ENCODE results near the gene DNAH17.

Gene DNAH17

DNA sequence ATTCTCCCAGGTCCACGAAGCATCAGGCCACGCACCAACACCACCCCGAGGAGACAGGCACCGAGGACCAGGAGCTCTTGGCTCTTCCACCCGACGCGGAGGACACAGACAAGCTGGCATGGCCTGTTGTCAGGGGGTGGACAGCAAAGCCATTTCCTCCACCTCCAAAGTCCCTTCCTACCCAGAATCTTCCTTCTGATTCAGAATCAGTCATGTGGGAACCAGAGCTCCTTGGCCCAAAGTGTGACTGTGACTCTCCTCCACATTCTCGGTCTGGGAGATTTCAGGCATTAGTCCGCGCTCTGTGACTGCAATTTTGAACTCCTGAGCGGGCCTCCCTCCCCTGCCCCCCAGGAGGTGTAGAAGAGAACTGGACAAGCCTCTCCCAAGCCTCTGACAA, 9.2 kb downstream of the DNAH17 start:
- Mint-ChIP-seq H3K9me3 (no peaks in the 10 kb centered on the region), H3K4me1 (peaks cover 18% of the 10 kb centered on the region), H3K27me3 (peaks cover 66% of the 10 kb centered on the region), H3K4me3 (no peak overlapping the region), H3K27ac (no peak overlapping the region), H3K36me3 (no peaks in the 10 kb centered on the region)
- ATAC-seq = no peak

DNA sequence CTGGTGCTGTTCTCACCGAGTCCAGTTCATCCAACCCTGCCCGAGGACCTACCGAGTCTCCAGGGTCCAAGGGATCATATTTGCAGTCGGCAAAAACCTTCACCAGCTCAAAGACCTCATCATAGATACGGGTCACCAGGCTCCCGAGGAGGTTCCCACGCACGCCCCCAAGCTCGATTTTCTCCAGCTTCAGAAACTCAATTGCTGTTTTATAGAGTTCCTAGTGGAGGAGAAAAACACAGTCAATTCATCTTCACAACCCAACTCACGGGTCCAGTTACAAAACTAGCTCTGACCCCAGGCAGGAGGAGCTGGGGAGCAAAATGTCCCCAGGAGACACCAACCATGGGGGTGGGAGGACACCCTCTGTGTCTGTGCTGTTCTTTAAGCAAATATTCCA, 10.2 kb downstream of the DNAH17 start:
- Mint-ChIP-seq H3K27ac (no peak overlapping the region), H3K36me3 (no peaks in the 10 kb centered on the region), H3K4me1 (peaks cover 8% of the 10 kb centered on the region), H3K9me3 (no peaks in the 10 kb centered on the region), H3K4me3 (no peak overlapping the region), H3K27me3 (peaks cover 66% of the 10 kb centered on the region)
- no peak for ATAC-seq

DNA sequence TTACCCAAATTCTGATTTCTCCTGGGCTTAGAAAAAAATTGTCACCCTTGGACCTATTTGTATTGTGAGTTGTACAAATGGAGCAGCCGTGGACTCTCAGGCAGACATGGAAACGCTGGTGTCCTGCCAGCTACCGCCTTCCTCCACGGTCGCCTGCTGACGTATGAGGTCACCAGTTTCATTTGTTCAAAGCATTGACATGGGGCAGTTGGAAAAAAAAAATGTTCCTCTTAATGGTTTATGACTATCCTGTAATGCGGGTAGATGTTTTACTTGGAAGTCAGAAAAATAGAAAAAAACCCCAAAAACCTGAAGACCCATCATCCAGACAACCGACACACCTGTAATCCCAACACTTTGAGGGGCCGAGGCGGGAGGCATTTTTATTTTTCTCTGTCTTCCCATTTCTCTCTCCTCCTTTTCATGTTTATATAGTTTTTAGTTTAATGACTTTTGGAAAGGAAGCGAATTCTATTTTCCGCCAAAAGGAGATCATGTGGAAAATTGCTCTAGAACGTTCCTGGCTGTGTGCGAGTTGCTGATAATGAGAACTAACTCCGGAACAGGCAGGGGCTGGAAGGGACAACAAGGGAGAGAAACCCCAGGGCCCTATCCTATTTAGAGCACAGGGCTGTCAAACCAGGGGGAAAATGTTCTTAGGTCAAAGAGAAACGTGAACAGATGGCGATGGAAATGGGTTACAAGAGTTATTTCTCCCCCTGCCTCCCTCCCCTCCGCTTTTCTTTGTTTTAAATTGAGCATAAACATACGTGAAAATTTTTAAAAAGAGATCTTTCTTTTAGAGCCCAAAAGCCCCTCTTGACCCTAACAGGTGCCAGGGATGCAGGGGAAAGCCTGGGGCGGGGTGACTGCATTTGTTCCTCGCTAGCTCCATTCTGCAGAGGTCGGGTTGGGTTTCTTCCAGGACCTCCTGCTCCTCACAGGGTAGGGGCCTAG, 13.7 kb downstream of the DNAH17 start:
- Mint-ChIP-seq H3K9me3 (no peaks in the 10 kb centered on the region), H3K27me3 (peaks cover 44% of the 10 kb centered on the region), H3K36me3 (no peaks in the 10 kb centered on the region), H3K27ac (no peak overlapping the region), H3K4me1 (no peaks in the 10 kb centered on the region), H3K4me3 (no peak overlapping the region)
- ATAC-seq = no peak

DNA sequence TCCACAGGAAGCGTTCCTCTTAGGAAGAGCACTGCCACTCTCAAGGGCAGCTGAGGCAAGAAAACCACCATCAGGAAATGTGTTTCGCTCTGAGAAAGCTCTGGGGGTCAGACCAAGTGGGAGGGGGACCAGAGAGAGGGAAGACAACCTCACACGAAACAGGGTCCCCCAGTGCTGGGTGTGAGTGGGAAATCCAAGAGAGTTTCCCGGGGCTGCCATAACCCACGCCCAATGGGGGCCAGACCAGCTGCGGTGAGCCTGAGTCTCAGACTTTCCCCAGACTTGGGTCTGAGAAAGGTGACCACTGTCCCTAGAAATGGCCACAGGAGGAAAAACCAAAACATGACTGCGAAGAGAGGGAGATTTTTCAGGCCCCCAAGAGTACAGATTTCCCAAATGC, 14.5 kb downstream of the DNAH17 start:
- Mint-ChIP-seq H3K9me3 (no peaks in the 10 kb centered on the region), H3K27ac (no peak overlapping the region), H3K4me3 (no peak overlapping the region), H3K4me1 (no peaks in the 10 kb centered on the region), H3K27me3 (peaks cover 36% of the 10 kb centered on the region), H3K36me3 (no peaks in the 10 kb centered on the region)
- no peak for ATAC-seq

DNA sequence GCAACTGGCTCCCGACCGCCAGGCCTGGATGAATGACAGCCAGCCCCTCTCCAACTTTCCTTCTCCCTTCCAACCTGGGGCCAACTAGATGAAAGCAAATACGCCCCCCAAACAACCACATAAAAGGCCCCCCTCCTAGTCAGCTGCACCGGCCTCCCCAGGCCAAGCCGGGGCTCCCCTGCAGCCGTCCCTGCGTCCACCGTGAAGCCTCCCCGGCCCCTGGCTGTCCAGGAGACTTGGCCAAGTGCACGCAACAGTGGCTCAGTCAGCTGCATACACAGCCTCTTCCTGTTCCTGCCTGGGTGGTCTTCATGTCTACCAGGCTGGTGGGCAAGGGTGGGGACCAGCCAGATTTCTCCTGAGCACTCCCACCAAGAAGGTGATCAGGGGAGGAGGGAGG, 16.0 kb downstream of the DNAH17 start:
- ATAC-seq = no peak
- no peak overlapping the region for H3K27ac Mint-ChIP-seq
- H3K4me1 Mint-ChIP-seq = no peaks in the 10 kb centered on the region
- no peaks in the 10 kb centered on the region for H3K36me3 Mint-ChIP-seq
- H3K4me3 Mint-ChIP-seq = no peak overlapping the region
- H3K27me3 Mint-ChIP-seq = peaks cover 26% of the 10 kb centered on the region
- H3K9me3 Mint-ChIP-seq = no peaks in the 10 kb centered on the region

DNA sequence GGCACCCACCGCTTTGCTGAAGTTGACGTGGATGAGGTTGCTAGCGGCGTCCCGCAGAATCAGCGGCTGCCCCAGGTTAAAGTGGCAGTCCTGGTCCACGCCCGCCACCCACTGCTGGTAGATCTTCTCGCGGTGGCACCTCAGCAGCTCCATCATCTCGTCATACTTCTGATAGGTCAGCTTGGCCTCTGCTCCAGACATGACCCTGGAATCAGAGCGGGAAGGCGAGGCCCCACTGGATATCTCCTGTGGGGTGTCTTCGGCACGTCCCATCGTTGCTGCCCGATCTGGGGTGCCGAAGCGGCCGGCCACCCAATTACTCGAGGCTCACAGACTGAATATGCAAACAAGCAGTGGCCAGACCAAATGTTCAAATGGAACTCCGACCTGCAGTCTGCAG, 16.5 kb downstream of the DNAH17 start:
- Mint-ChIP-seq H3K27ac (no peak overlapping the region), H3K4me1 (no peaks in the 10 kb centered on the region), H3K27me3 (peaks cover 26% of the 10 kb centered on the region), H3K36me3 (no peaks in the 10 kb centered on the region), H3K4me3 (no peak overlapping the region), H3K9me3 (no peaks in the 10 kb centered on the region)
- no peak for ATAC-seq

DNA sequence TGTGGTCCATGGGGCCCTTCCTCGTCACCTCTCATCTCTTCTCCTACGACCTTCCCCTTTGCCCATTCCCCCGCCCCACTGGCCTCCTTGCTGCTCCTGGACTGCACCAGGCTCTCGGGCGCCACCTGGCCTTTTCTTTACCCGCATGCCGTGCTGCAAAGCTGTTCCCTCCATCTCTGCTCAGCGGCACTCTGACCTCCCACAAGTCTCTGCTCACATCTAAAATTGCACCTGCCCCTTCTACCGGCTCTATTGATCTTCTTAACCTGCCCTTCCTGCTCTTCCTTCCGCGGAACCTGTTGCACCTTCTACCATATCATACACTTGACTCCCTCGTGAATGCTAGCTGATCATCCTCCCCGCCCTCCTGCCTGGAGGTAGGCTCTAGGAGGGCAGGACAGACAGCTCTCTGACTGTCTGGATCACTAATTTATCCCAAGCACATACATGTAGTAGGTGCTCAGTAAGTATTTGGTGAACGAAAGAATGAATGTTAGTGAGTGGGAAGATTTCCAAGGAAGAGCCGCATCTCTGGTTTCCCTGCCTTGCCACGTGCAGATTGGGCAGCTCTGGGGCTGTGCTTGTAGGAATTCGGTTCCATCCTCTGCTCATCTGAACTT, 17.3 kb downstream of the DNAH17 start:
- H3K27me3 Mint-ChIP-seq = peaks cover 26% of the 10 kb centered on the region
- H3K36me3 Mint-ChIP-seq = no peaks in the 10 kb centered on the region
- no peak overlapping the region for H3K27ac Mint-ChIP-seq
- ATAC-seq = no peak
- no peaks in the 10 kb centered on the region for H3K9me3 Mint-ChIP-seq
- no peaks in the 10 kb centered on the region for H3K4me1 Mint-ChIP-seq
- no peak overlapping the region for H3K4me3 Mint-ChIP-seq

DNA sequence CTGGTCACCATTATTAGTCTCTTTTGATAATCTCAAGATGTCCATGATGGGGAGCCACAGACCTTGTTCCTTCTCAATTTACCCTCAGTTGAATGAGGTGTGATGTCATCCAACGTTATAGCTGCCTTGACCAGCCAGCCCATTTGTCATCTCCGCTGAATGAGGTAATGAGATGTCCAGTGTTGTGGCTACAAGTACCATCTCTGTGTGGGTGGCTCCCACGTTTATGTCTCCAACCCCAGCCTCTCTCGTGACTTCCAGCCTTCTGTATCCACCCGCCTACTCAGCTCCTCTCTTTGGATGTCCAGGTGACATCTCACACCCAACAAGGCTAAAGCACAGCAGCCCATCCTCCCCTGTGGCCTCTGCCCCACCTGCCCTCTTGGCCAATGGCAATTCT, 18.2 kb downstream of the DNAH17 start:
- no peak overlapping the region for H3K4me3 Mint-ChIP-seq
- no peak for ATAC-seq
- no peaks in the 10 kb centered on the region for H3K36me3 Mint-ChIP-seq
- H3K4me1 Mint-ChIP-seq = no peaks in the 10 kb centered on the region
- no peak overlapping the region for H3K27ac Mint-ChIP-seq
- no peaks in the 10 kb centered on the region for H3K9me3 Mint-ChIP-seq
- H3K27me3 Mint-ChIP-seq = peaks cover 24% of the 10 kb centered on the region

DNA sequence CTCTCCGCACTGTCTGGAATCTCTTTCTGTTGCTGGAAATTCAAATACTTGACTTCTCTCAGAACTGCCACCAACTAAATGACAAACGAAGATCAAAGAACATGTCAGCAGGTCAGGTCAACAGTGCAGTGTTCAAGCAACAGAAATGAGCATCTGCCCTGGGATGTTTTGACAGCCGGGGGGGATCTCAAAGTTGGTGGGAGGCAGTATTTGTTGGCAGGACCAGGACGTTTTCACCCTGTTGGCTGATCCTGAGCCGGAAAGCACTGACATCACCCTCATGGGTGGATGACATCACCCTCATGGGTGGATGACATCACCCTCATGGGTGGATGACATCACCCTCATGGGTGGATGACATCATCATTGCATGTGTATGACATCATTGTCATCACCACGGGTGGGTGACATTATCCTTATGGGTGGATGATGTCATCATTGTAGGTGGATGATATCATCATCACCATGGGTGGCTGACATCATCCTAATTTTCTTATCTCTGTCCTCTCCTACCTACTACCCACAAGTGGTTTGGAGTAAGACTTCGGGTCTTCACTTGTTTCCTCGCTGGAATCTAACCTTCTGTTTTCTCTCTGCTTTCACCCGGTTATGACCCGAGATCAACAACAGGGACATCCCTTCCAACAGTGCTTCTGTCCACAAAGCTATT, 18.9 kb downstream of the DNAH17 start:
- Mint-ChIP-seq H3K4me3 (no peak overlapping the region), H3K36me3 (no peaks in the 10 kb centered on the region), H3K9me3 (no peaks in the 10 kb centered on the region), H3K4me1 (no peaks in the 10 kb centered on the region), H3K27ac (no peak overlapping the region), H3K27me3 (peaks cover 18% of the 10 kb centered on the region)
- ATAC-seq = no peak

DNA sequence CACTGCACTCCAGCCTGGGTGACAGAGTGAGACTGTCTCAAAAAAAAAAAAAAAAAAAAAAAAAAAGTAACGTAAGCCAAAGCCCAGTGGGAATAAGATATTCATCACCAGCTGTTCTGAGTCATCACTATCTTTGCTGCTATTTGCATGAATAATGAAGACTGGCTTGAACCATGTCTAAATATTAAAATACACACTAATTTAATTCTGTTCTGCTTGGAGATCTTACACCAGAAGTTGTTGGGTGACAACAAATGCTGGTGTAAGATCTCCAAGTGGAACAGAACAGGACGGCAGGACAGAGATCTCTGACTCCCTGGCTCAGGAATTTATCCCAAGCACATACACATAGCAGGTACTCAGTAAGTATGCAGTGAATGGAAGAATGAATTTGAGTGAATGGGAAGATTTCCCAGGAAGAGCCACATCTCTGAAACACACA, 19.6 kb downstream of the DNAH17 start:
- H3K4me1 Mint-ChIP-seq = no peaks in the 10 kb centered on the region
- H3K4me3 Mint-ChIP-seq = no peak overlapping the region
- no peak for ATAC-seq
- H3K27me3 Mint-ChIP-seq = peaks cover 16% of the 10 kb centered on the region
- no peak overlapping the region for H3K27ac Mint-ChIP-seq
- H3K9me3 Mint-ChIP-seq = no peaks in the 10 kb centered on the region
- no peaks in the 10 kb centered on the region for H3K36me3 Mint-ChIP-seq

DNA sequence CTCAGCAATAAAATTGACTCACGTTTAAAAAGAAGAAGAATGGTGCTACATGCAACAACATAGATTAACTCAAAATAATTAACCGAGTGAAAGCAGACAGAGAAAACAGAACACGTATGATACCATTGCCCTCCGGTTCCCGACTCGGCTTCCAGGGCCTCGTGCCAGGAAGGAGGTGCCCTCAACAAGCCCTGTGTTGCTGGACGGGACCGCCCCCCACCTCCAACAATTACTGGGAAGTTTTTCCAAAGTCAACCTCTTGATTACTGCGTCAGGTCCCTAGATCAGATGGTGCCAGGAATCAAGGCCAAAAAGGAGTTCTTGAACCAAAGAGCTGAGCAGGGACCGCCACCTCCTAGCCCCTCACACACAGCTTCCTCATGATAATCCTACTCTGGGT, 20.4 kb downstream of the DNAH17 start:
- ATAC-seq = no peak
- Mint-ChIP-seq H3K4me1 (no peaks in the 10 kb centered on the region), H3K27me3 (peaks cover 16% of the 10 kb centered on the region), H3K36me3 (no peaks in the 10 kb centered on the region), H3K27ac (no peak overlapping the region), H3K4me3 (no peak overlapping the region), H3K9me3 (no peaks in the 10 kb centered on the region)

DNA sequence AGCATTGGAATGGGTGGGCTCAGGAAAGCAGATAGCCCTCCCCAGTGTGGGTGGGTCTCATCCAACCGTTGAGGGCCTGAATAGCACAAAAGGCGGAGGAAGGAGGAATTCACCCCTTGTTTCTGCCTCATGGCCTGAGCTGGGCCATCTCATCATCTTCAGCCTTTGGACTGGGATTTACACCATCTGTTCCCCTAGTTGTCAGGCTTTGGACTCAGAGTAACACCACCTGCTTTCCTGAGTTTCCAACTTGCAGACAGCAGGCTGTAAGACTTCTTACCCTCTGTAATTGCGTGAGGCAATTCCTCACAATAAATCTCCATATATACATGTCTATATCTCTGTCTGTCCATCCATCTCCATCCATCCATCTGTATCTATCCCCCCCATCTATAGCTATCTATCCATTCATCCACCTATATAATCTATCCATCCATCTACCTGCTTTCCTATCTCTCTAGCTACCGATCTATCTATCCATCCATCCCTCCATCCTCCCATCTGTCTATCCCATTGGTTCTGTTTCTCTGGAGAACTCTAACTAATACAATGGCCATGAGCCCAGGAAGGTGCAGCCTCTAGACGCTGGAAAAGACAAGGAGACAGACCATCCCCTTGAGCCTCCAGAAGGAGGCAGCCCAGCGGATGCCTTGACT, 21.3 kb downstream of the DNAH17 start:
- no peaks in the 10 kb centered on the region for H3K36me3 Mint-ChIP-seq
- H3K4me1 Mint-ChIP-seq = no peaks in the 10 kb centered on the region
- H3K27ac Mint-ChIP-seq = no peak overlapping the region
- no peaks in the 10 kb centered on the region for H3K9me3 Mint-ChIP-seq
- ATAC-seq = no peak
- no peak overlapping the region for H3K4me3 Mint-ChIP-seq
- H3K27me3 Mint-ChIP-seq = peaks cover 16% of the 10 kb centered on the region

DNA sequence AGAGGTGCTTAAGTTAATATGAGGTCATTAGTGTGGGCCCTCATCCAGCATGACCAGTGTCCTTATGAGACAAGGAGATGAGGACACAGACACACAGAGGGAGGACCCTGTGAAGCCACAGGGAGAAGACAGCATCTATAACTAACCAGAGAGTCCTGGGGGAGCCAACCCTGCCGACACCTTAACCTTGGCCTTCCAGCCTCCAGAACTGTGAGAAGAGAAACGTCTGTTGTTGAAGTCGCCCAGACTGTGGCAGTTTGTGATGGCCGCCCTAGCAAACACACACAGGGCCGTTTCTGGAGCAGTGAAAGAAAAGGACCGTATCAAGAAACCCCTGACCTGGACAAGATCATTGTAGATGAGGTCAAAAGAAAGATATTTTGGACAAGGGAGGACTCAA, 26.7 kb downstream of the DNAH17 start:
- Mint-ChIP-seq H3K4me1 (no peaks in the 10 kb centered on the region), H3K27ac (no peak overlapping the region), H3K4me3 (no peak overlapping the region), H3K9me3 (no peaks in the 10 kb centered on the region), H3K36me3 (no peaks in the 10 kb centered on the region), H3K27me3 (peaks cover 21% of the 10 kb centered on the region)
- no peak for ATAC-seq

DNA sequence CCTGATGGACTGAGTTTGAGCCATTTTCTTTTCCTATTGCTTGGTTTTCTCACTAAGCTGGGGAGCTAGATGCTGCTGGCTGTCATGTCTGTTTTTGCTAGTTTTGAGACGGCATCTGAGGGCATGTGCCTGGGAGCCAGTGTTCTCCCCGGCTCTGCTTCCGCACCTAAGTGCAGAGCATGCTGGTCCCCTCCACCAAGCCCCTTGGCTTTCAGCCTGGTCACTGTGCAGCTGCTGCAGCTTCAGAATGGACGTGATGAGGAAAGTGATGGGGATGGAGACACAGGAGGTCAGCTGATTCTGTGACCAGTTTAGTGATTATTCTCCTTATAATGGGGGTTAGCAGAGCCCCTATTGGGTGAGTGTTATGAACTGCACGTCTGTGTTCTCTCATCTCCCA, 28.5 kb downstream of the DNAH17 start:
- H3K27me3 Mint-ChIP-seq = peaks cover 15% of the 10 kb centered on the region
- no peak overlapping the region for H3K4me3 Mint-ChIP-seq
- no peaks in the 10 kb centered on the region for H3K4me1 Mint-ChIP-seq
- no peak for ATAC-seq
- no peaks in the 10 kb centered on the region for H3K36me3 Mint-ChIP-seq
- H3K9me3 Mint-ChIP-seq = no peaks in the 10 kb centered on the region
- H3K27ac Mint-ChIP-seq = no peak overlapping the region

DNA sequence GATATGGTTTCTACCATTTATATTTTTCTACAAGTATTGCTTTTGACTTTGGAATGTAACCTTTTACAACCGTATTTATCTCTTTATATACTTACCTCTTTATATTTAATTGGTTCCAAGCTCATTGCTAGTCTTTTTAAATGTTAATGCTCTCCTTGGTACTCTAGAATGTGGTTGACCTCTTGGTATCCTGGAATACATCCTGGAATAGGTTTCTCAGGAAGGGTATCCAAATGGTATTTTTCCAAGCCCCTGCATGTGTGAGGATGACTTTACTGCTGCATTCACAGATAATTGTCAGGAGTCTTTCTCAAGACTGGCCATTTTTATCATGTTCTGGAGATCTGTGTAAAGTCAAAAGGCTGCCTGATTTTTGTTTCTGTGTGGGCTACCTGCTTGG, 30.2 kb downstream of the DNAH17 start:
- ATAC-seq = no peak
- Mint-ChIP-seq H3K4me3 (no peak overlapping the region), H3K36me3 (no peaks in the 10 kb centered on the region), H3K9me3 (no peaks in the 10 kb centered on the region), H3K4me1 (no peaks in the 10 kb centered on the region), H3K27me3 (peaks cover 15% of the 10 kb centered on the region), H3K27ac (no peak overlapping the region)
